H1 (cell line): ENCODE data around the gene RBMS1. TPM values are rescaled to one million over a fixed set of nuclear protein-coding genes. Genes with fewer than 3 reads are reported as not detected.

ENCODE experiments used
- CTCF ChIA-PET: fragments of 300-600 bp; sonication (Branson Sonifier 250); formaldehyde crosslinking; loops from one replicate; lab custom pipeline; 2021; ENCODE audit not compliant: partially characterized antibody; lab: Charles Lee
- POLR2A ChIA-PET: fragments of 300-600 bp; sonication (Branson Sonifier 250); formaldehyde crosslinking; loops from one replicate; lab custom pipeline; 2021; ENCODE audit warnings: inconsistent platforms; ENCODE audit not compliant: partially characterized antibody; lab: Charles Lee
- DNase-seq, 2 experiments: peaks; one replicate each; pipeline versions ENCODE4 v3.0.0 to v3.0.0-alpha.2; 2010 to 2022; ENCODE audit warnings: low spot score in 2 of 2, low read depth in 1 of 2, mixed read lengths in 1 of 2
- FAIRE-seq: peaks from 2 replicates; lab custom pipeline; 2011; peaks lifted over from hg19 to GRCh38; lab: Jason Lieb, UNC
- H2AFZ ChIP-seq: 2 replicates; pipeline ENCODE4 v1.8.1; 2012; ENCODE audit warnings: low read length, inconsistent platforms
- H2AK5ac ChIP-seq: 2 replicates; pipeline ENCODE4 v1.6.1; 2013; ENCODE audit warnings: low read depth, low read length
- H2BK120ac ChIP-seq: replicated peaks from 2 replicates; pipeline ENCODE3; 2013; ENCODE audit warnings: low read depth, low read length, inconsistent platforms
- H2BK12ac ChIP-seq: 2 replicates; pipeline ENCODE4 v1.6.1; 2013; ENCODE audit warnings: low read depth, low read length
- H2BK15ac ChIP-seq: 2 replicates; pipeline ENCODE4 v1.6.1; 2013; ENCODE audit warnings: low read length
- H2BK20ac ChIP-seq: 2 replicates; pipeline ENCODE4 v1.6.1; 2013; ENCODE audit warnings: low read length
- H2BK5ac ChIP-seq: 2 replicates; pipeline ENCODE4 v1.6.1; 2013; ENCODE audit warnings: low read depth, low read length
- H3K14ac ChIP-seq: 2 replicates; pipeline ENCODE4 v1.6.1; 2013; ENCODE audit warnings: inconsistent platforms; ENCODE audit not compliant: insufficient read length
- H3K18ac ChIP-seq: 2 replicates; pipeline ENCODE4 v1.6.1; 2013; ENCODE audit warnings: low read length; ENCODE audit errors: extremely low read depth
- H3K23ac ChIP-seq: 2 replicates; pipeline ENCODE4 v1.6.1; 2013; ENCODE audit warnings: inconsistent platforms; ENCODE audit not compliant: insufficient read length
- H3K23me2 ChIP-seq: 2 replicates; pipeline ENCODE4 v1.6.1; 2013; ENCODE audit warnings: low read depth, low read length
- H3K27ac ChIP-seq: 2 replicates; pipeline ENCODE4 v1.6.1; 2011; ENCODE audit warnings: low read depth, low read length, inconsistent platforms
- H3K27me3 ChIP-seq, 4 experiments: replicated peaks in 1 of 4; 1 replicate in 1 of 4; 2 replicates in 3 of 4; pipeline versions ENCODE4 v1.6.1 to v1.8.1; 2011 to 2013; ENCODE audit warnings: low read length in 3 of 4, mild to moderate bottlenecking in 3 of 4, inconsistent platforms in 2 of 4, mixed read lengths in 2 of 4, moderate library complexity in 1 of 4; ENCODE audit not compliant: control insufficient read depth in 3 of 4, insufficient read depth in 3 of 4; ENCODE audit errors: extremely low read depth in 1 of 4
- H3K36me3 ChIP-seq, 4 experiments: 2 replicates each; pipeline versions ENCODE4 v1.6.1 to v1.8.1; 2011 to 2013; ENCODE audit warnings: mild to moderate bottlenecking in 4 of 4, low read length in 3 of 4, moderate library complexity in 2 of 4, control low read depth in 1 of 4, inconsistent platforms in 1 of 4; ENCODE audit not compliant: insufficient read depth in 4 of 4, control insufficient read depth in 2 of 4
- H3K4ac ChIP-seq: replicated peaks from 2 replicates; pipeline ENCODE3; 2013; ENCODE audit warnings: low read length, low read depth, mixed read lengths, inconsistent platforms; ENCODE audit not compliant: insufficient read length
- H3K4me1 ChIP-seq, 4 experiments: replicated peaks in 1 of 4; 1 replicate in 1 of 4; 2 replicates in 3 of 4; pipeline versions ENCODE4 v1.6.1 to v1.8.1; 2011 to 2013; ENCODE audit warnings: low read length in 3 of 4, inconsistent platforms in 2 of 4, mixed read lengths in 1 of 4; ENCODE audit not compliant: insufficient read depth in 4 of 4, control insufficient read depth in 3 of 4
- H3K4me2 ChIP-seq, 2 experiments: 2 replicates each; pipeline versions ENCODE4 v1.6.1 to v1.8.1; 2011 to 2013; ENCODE audit warnings: low read depth in 2 of 2, low read length in 2 of 2, control low read depth in 1 of 2, inconsistent platforms in 1 of 2, mild to moderate bottlenecking in 1 of 2; ENCODE audit not compliant: insufficient read depth in 1 of 2
- H3K4me3 ChIP-seq, 4 experiments: fragments of 200-600, 300-600 bp in 1 of 4; sonication (generic), shearing (Covaris generic), sonication (Bioruptor Twin) in 1 of 4; 2 replicates each; pipeline versions ENCODE4 v1.5.1 to v1.8.1; 2011 to 2016; ENCODE audit warnings: low read length in 4 of 4, low read depth in 3 of 4, control low read depth in 2 of 4, inconsistent platforms in 2 of 4, mild to moderate bottlenecking in 2 of 4, mixed read lengths in 1 of 4, moderate library complexity in 1 of 4; ENCODE audit not compliant: insufficient read depth in 2 of 4; ENCODE audit errors: extremely low read depth in 1 of 4
- H3K56ac ChIP-seq: replicated peaks from 2 replicates; pipeline ENCODE3; 2013; ENCODE audit warnings: low read depth, mild to moderate bottlenecking, mixed read lengths, low read length, inconsistent platforms; ENCODE audit not compliant: insufficient read length
- H3K79me1 ChIP-seq: 2 replicates; pipeline ENCODE4 v1.6.1; 2013; ENCODE audit warnings: low read depth, low read length, control low read depth
- H3K79me2 ChIP-seq, 2 experiments: 2 replicates each; pipeline versions ENCODE4 v1.6.1 to v1.8.1; 2012 to 2013; ENCODE audit warnings: low read length in 2 of 2, mild to moderate bottlenecking in 2 of 2, inconsistent platforms in 1 of 2; ENCODE audit not compliant: insufficient read depth in 2 of 2, control insufficient read depth in 1 of 2
- H3K9ac ChIP-seq, 4 experiments: replicated peaks in 1 of 4; 1 replicate in 1 of 4; 2 replicates in 3 of 4; pipeline versions ENCODE4 v1.6.1 to v1.8.1; 2011 to 2013; ENCODE audit warnings: low read depth in 3 of 4, low read length in 3 of 4, control low read depth in 2 of 4, mild to moderate bottlenecking in 2 of 4, moderate library complexity in 2 of 4, inconsistent platforms in 1 of 4; ENCODE audit errors: extremely low read depth in 1 of 4
- H3K9me3 ChIP-seq, 2 experiments: 2 replicates each; pipeline versions ENCODE4 v1.6.1 to v1.8.1; 2012 to 2013; ENCODE audit warnings: mild to moderate bottlenecking in 2 of 2, moderate library complexity in 2 of 2, control low read depth in 1 of 2, inconsistent platforms in 1 of 2, low read depth in 1 of 2, low read length in 1 of 2, mixed read lengths in 1 of 2; ENCODE audit not compliant: insufficient read depth in 2 of 2
- H4K20me1 ChIP-seq, 2 experiments: replicated peaks in 1 of 2; 2 replicates each; pipeline versions ENCODE3 to v1.8.1; 2011 to 2013; ENCODE audit warnings: inconsistent platforms in 2 of 2, low read length in 2 of 2, mild to moderate bottlenecking in 1 of 2; ENCODE audit not compliant: insufficient read depth in 2 of 2, control insufficient read depth in 1 of 2
- H4K5ac ChIP-seq: 2 replicates; pipeline ENCODE4 v1.6.1; 2013; ENCODE audit warnings: low read length, low read depth, mixed read lengths, inconsistent platforms; ENCODE audit not compliant: insufficient read length
- H4K8ac ChIP-seq: 2 replicates; pipeline ENCODE4 v1.8.0; 2013; ENCODE audit warnings: mild to moderate bottlenecking, moderate library complexity, low read length, inconsistent platforms; ENCODE audit not compliant: insufficient read depth; ENCODE audit errors: extremely low read depth
- H4K91ac ChIP-seq: replicated peaks from 2 replicates; pipeline ENCODE3; 2013; ENCODE audit warnings: low read length, mixed read lengths, inconsistent platforms; ENCODE audit not compliant: insufficient read length
- ASH2L ChIP-seq: fragments of 200-600, 300-600 bp; sonication (generic); IDR thresholded peaks from one replicate; pipeline ENCODE4 v1.7.1; 2017; ENCODE audit warnings: low read length
- CEBPB ChIP-seq: IDR thresholded peaks from 2 replicates; pipeline ENCODE4 v1.6.1; 2012; ENCODE audit warnings: low read depth, low read length
- CHD1 ChIP-seq: IDR thresholded peaks from 2 replicates; pipeline ENCODE4 v1.6.1; 2012; ENCODE audit warnings: low read depth, low read length, improper control_type of control experiment
- CTBP2 ChIP-seq: IDR thresholded peaks from 2 replicates; pipeline ENCODE4 v1.7.0; 2011; ENCODE audit warnings: borderline replicate concordance, mild to moderate bottlenecking, moderate library complexity, mixed read lengths, low read length; ENCODE audit not compliant: insufficient read depth, insufficient read length
- EGR1 ChIP-seq: IDR thresholded peaks from 2 replicates; pipeline ENCODE4 v1.6.1; 2011; ENCODE audit warnings: low read depth, low read length, borderline replicate concordance
- EP300 ChIP-seq, 2 experiments: IDR thresholded peaks; 1 replicate in 1 of 2; 2 replicates in 1 of 2; pipeline ENCODE4 v1.6.1; 2011 to 2012; ENCODE audit warnings: low read depth in 2 of 2, low read length in 2 of 2, mild to moderate bottlenecking in 2 of 2, borderline replicate concordance in 1 of 2, inconsistent platforms in 1 of 2, moderate library complexity in 1 of 2
- GTF2F1 ChIP-seq: IDR thresholded peaks from 2 replicates; pipeline ENCODE4 v1.6.1; 2012; ENCODE audit warnings: low read depth, low read length, improper control_type of control experiment, borderline replicate concordance
- KDM4A ChIP-seq: IDR thresholded peaks from one replicate; pipeline ENCODE4 v1.7.1; 2012; ENCODE audit warnings: low read depth, mild to moderate bottlenecking, moderate library complexity, low read length, inconsistent platforms; ENCODE audit not compliant: severe bottlenecking
- POLR2A ChIP-seq, 2 experiments: IDR thresholded peaks; 1 replicate in 1 of 2; 2 replicates in 1 of 2; pipeline ENCODE4 v1.6.1; 2011; ENCODE audit warnings: low read depth in 2 of 2, low read length in 2 of 2, mild to moderate bottlenecking in 2 of 2; ENCODE audit errors: control extremely low read depth in 1 of 2
- RAD21 ChIP-seq, 2 experiments: IDR thresholded peaks in 1 of 2; conservative IDR thresholded peaks in 1 of 2; 2 replicates each; pipeline ENCODE4 v1.6.1; 2011; ENCODE audit warnings: low read depth in 2 of 2, low read length in 2 of 2, improper control_type of control experiment in 1 of 2, inconsistent platforms in 1 of 2, mild to moderate bottlenecking in 1 of 2, moderate library complexity in 1 of 2
- RBBP5 ChIP-seq: IDR thresholded peaks from 2 replicates; pipeline ENCODE4 v1.7.1; 2012; ENCODE audit warnings: low read depth, mild to moderate bottlenecking, inconsistent platforms, low read length, moderate library complexity, borderline replicate concordance
- SIX5 ChIP-seq: IDR thresholded peaks from 2 replicates; pipeline ENCODE4 v1.6.1; 2011; ENCODE audit warnings: mild to moderate bottlenecking, low read depth, low read length
- SRF ChIP-seq: IDR thresholded peaks from 2 replicates; pipeline ENCODE4 v1.6.1; 2011; ENCODE audit warnings: mild to moderate bottlenecking, low read depth, low read length, moderate library complexity
- TAF7 ChIP-seq: optimal IDR thresholded peaks from 2 replicates; pipeline ENCODE3; 2011; ENCODE audit warnings: low read depth, mild to moderate bottlenecking, inconsistent platforms, low read length, moderate library complexity, borderline replicate concordance
- TBP ChIP-seq: IDR thresholded peaks from 2 replicates; pipeline ENCODE4 v1.6.1; 2011; ENCODE audit warnings: low read depth, low read length, improper control_type of control experiment
- WGBS, 2 experiments: shearing (Covaris generic) in 1 of 2; methylation state at CpG; one replicate each; pipeline versions ENCODE4 v1.1.6 to v1.1.7; 2013 to 2015; ENCODE audit warnings: low lambda C conversion rate in 2 of 2, mixed read lengths in 2 of 2, inconsistent platforms in 1 of 2, low coverage in 1 of 2, missing lambda C conversion rate in 1 of 2; ENCODE audit not compliant: insufficient replicate concordance in 2 of 2, insufficient coverage in 1 of 2, insufficient read length in 1 of 2; ENCODE audit errors: extremely low coverage in 1 of 2, missing lambda C conversion rate in 1 of 2; 5-methylcytosine and 5-hydroxymethylcytosine counted together
- polyA plus RNA-seq, 7 experiments: library from polyadenylated mRNA; depleted of rRNA in 3 of 7; stranded (reverse) in 5 of 7; unstranded in 2 of 7; fragments of >200 nt in 5 of 7; fragments of 200-250 nt in 2 of 7; gene quantifications; 1 replicate in 5 of 7; 2 replicates in 1 of 7; 4 replicates in 1 of 7; pipeline versions ENCODE4 v1.2.1 to v1.2.3, GENCODE V29; 2011 to 2013; ENCODE audit warnings: missing spikeins in 2 of 7, mixed read lengths in 2 of 7
- total RNA-seq: library from RNA; stranded (reverse); fragmentation: NEBNext Ultra II Directional; extraction: Animal tissue kit (Norgen Biotek cat#: 25700); gene quantifications from 2 replicates; pipeline ENCODE4 v1.2.1, GENCODE V29; 2021

Gene RBMS1
- total and polyA plus RNA-seq, 2 of the 8 experiments (the other 6 are each of a cell fraction or from before 2014, with no cell fraction given): 53.7 to 60.0 TPM

DNA sequence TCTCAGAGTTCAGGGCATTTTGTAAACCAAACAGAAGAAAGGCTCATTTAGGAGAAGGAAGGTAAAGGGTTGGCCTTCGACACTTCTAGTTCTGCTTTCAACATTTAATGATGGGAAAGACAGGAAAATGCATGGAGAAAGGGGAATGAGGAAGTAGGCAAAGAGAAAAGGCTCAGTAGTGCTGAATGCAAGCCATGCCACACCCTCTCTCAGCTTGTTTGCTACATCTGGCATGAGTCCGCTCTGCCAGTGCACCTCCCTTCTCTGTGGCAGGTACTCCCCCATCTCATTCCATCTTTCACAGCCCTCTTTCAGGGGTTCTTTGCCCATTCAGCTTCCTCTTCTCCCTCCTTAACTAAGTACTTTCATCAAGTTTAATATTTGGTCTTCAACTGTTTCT lies 172.6 kb downstream of the RBMS1 start:
- DNase-seq (no peak), FAIRE-seq (no peak)
- 91% methylated on average over 2 of the region's 2 CpGs; no CpG with 5 or more reads in 1 of the 2 experiments for WGBS, 2 experiments
- no peaks in the 10 kb centered on the region for H3K9me3 ChIP-seq
- H3K4me3 ChIP-seq: no peak overlapping the region
- CTCF ChIA-PET: interaction anchor here (0.8 to 6.1 kb wide), 3 partner anchors 12 to 109 kb away, joined by 3 to 62 read pairs (median 4); no protein-coding TSS in a partner anchor
- H2AFZ ChIP-seq: no peak overlapping the region
- POLR2A ChIA-PET: no interaction called here
- H2BK12ac ChIP-seq: no peak overlapping the region
- no peak overlapping the region; a peak in 1 of 7 replicates for H3K9ac ChIP-seq
- no peaks in the 10 kb centered on the region; a peak in 1 of 8 replicates for H3K36me3 ChIP-seq
- H4K20me1 ChIP-seq: no peaks in the 10 kb centered on the region
- no peak overlapping the region for H2BK15ac ChIP-seq
- no peak overlapping the region for H3K23ac ChIP-seq
- H3K79me2 ChIP-seq: peaks cover 0 to 20% of the 10 kb centered on the region in 2 experiments; a peak in 2 of 4 replicates
- no peak overlapping the region for H3K4ac ChIP-seq
- no peak overlapping the region for H4K91ac ChIP-seq
- H3K14ac ChIP-seq: no peak overlapping the region
- H3K27ac ChIP-seq: no peak overlapping the region
- peaks cover 2 to 5% (median 4%) of the 10 kb centered on the region in 4 experiments; a peak in 4 of 7 replicates for H3K4me1 ChIP-seq
- no peak overlapping the region for H2BK20ac ChIP-seq
- H3K18ac ChIP-seq: no peak overlapping the region
- no peak overlapping the region for H2BK120ac ChIP-seq
- no peak overlapping the region for H4K8ac ChIP-seq
- no peaks in the 10 kb centered on the region for H3K23me2 ChIP-seq
- H2AK5ac ChIP-seq: no peak overlapping the region
- no peak overlapping the region for H3K4me2 ChIP-seq
- no peak overlapping the region for H2BK5ac ChIP-seq
- no peak overlapping the region for H4K5ac ChIP-seq
- H3K79me1 ChIP-seq: peaks cover 3% of the 10 kb centered on the region; the same call in 1 of the 2 replicates
- H3K56ac ChIP-seq: no peak overlapping the region
- no peaks in the 10 kb centered on the region for H3K27me3 ChIP-seq
- TF ChIP-seq GTF2F1: no peak
- TF ChIP-seq TBP: no peak
- TF ChIP-seq TAF7: no peak
- no peak for TF ChIP-seq ASH2L
- TF ChIP-seq CTBP2: no peak
- no peak for TF ChIP-seq RAD21 (IDR thresholded peaks at IDR 0.05 in 1 of 2, conservative IDR thresholded peaks at IDR 0.05 in 1 of 2; ENCODE audit: low read depth in 2 of 2, low read length in 2 of 2)
- no peak for TF ChIP-seq EGR1
- TF ChIP-seq CEBPB: no peak
- no peak for TF ChIP-seq SIX5
- TF ChIP-seq KDM4A: no peak
- TF ChIP-seq RBBP5: no peak
- TF ChIP-seq CHD1: no peak
- no peak for TF ChIP-seq POLR2A (IDR thresholded peaks at IDR 0.05; ENCODE audit: control extremely low read depth in 1 of 2, low read depth in 2 of 2, low read length in 2 of 2)
- no peak for TF ChIP-seq SRF
- TF ChIP-seq EP300 (IDR thresholded peaks at IDR 0.05; ENCODE audit: borderline replicate concordance in 1 of 2, low read depth in 2 of 2, low read length in 2 of 2): no peak
